ENCODE results near the gene RAB11FIP3. TPM values are rescaled to one million over a fixed set of nuclear protein-coding genes. Genes with fewer than 3 reads are reported as not detected.

Gene RAB11FIP3, protein sequence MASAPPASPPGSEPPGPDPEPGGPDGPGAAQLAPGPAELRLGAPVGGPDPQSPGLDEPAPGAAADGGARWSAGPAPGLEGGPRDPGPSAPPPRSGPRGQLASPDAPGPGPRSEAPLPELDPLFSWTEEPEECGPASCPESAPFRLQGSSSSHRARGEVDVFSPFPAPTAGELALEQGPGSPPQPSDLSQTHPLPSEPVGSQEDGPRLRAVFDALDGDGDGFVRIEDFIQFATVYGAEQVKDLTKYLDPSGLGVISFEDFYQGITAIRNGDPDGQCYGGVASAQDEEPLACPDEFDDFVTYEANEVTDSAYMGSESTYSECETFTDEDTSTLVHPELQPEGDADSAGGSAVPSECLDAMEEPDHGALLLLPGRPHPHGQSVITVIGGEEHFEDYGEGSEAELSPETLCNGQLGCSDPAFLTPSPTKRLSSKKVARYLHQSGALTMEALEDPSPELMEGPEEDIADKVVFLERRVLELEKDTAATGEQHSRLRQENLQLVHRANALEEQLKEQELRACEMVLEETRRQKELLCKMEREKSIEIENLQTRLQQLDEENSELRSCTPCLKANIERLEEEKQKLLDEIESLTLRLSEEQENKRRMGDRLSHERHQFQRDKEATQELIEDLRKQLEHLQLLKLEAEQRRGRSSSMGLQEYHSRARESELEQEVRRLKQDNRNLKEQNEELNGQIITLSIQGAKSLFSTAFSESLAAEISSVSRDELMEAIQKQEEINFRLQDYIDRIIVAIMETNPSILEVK
- total RNA-seq: 13.4 and 21.2 TPM in 2 replicates

GRCh38 chr16:425082-425718 lies at the start of gene RAB11FIP3:
Gene RAB11FIP3 (plus strand): TSS chr16:425649. CDS start chr16:426007, 358 bp downstream.

GRCh38 chr16:381789-382717 lies 43.4 kb upstream of the RAB11FIP3 start, which contains the start of gene PGAP6:
Gene PGAP6 (minus strand): TSS chr16:381978. CDS start chr16:381821, 157 bp downstream.

DNA sequence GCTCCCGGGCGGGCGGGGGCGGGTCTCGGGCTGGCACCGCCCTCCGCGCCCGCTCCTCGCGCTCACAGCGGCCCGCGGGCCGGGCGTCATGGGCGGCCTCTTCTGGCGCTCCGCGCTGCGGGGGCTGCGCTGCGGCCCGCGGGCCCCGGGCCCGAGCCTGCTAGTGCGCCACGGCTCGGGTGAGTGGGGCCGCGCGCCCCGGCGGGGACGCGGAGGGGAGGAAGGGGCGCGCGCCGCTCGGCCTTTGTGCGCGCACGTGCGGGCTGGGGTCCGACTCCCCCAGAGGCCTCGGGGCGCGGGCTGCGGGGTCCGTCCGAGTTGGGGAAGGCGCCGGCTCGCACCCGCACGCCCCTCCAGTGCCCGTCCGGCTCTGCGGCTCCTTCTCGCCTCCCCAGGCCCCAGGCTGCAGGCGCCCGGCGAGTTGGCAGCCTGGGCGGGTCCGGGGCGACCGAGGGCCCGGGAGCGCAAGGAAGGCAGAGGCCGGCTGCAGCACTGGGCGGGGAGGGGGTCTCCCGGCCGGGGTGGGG lies 28.3 kb upstream of the RAB11FIP3 start, which contains the start of gene NME4:
TSS of gene NME4 (plus strand) at position 65 of the 527 bp plus-strand sequence. CDS start at position 89, 24 bp downstream.

GRCh38 chr16:401468-402348 lies 23.7 kb upstream of the RAB11FIP3 start, which contains the start of gene DECR2:
Gene DECR2 (plus strand): TSS chr16:401885. CDS start chr16:401964, 79 bp downstream.

DNA sequence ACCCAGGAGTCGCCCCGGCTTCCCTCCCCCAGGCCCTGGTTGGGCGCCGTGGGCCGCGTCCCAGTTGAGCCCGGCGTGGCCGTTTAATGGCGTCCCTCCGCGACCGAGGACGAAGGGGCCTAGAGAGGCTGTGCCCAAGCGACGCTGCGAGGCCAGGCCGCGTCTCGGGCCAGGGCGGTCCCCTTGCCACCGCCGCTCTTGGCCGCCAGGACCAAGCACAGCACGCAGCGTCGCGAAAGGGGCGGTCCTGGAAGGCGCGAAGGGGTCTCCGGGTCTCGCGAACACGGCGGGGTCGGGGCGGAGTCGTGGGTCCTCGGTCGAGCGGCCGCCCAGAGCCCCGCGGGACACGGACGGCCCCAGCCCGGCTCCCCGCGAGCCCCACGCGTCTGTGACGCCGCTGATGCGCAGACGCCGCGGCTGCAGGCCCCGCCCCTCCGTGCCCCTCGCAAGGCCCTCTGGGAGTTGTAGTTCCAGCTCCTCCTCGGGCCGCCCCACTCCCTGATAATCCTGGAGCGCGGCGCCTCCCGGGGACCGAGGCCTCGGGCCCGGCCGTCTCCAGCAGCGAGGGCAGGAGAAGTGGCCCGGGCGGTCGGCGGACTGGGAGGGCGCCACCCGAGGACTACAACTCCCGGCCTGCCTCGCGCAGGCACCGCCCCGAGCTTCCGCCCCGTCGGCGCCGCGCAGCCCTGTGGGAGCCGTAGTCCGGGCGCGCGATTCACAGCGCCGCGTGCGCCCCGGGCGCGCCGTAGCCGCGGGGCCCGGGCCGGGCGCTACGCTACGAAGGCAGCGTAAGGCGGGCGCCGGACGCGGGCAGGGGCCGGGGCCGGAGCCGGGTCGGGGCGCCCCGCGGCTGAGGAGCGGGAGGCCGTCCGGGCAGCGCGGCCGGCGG lies 101.8 kb downstream of the RAB11FIP3 start, which contains the start of gene CAPN15:
TSS of gene CAPN15 (plus strand) at position 698 of the 889 bp plus-strand sequence. CDS start 19,127 bp downstream, outside the sequence.

DNA sequence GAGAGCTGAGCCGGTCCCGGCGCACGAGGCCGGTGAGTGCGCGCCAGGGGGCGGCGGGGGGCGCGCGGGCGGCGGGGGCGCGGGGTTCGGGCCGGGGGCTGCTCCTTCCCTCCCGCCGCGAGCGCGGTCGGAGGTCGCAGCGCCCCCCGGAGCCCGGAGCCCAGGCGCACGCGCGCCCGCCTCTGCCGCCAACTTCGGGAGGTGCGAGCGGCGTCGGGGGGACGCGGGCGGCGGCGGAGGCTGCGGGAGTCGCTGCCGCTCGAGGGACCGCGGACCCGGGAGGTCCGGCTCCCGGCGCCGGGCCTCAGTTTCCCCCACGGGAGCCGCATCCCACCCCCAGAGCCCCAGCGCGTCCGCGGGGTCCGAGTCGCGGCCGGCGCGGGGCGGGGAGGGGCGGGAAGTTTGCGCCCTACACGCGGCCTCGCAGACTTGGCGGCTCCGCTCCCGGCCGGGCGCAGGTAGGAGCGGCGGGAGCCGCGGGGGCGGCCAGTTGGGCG lies 134.8 kb downstream of the RAB11FIP3 start, which contains the start of gene PRR35:
TSS of gene PRR35 (plus strand) at position 191 of the 497 bp plus-strand sequence. CDS start 2,901 bp downstream, outside the sequence.

DNA sequence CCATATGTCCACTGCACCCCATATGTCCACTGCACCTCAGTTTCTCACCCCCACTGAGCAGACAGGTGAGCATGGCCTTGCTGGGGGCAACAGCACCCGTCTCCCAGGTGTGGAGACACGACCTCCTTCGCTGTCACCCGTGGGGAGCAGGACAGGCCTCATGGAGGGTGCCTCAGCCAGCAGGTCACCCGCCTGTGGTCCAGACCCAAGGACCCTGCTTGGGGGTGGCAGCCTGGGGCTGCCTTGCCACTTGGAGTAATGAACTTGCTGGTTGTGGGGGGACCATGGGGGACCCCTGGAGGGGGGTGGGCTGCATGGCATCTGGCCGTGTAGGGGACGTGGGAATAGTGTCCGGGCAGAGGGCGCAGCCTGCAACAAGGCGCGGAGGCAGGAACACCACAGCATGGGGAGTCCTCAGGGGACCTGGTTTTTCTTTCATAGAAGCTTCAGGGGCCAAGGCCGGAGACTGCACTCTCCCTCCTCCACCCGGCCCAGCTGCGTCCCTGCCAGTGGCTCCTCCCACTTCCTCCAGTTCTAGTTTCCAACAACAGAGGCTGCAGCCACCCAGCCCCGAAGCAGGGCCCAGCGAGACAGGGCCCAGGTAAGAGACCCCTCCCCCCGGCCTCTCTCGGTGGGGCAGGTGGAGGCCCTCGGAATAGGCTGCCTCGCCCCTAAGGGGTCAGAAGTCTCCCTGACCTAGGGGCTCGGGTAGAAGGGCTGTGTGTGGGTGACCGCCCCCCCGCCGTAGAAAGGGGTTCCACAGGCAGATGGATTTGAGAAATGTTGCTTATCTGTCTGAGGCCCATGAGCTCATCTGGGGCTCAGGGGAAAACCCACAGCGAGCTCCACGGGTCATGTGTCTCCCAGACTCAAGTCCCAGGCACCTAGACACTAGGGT lies 141.3 kb downstream of the RAB11FIP3 start, which contains the start of gene NHLRC4:
TSS of gene NHLRC4 (plus strand) at position 531 of the 898 bp plus-strand sequence. CDS start 1,043 bp downstream, outside the sequence.

DNA sequence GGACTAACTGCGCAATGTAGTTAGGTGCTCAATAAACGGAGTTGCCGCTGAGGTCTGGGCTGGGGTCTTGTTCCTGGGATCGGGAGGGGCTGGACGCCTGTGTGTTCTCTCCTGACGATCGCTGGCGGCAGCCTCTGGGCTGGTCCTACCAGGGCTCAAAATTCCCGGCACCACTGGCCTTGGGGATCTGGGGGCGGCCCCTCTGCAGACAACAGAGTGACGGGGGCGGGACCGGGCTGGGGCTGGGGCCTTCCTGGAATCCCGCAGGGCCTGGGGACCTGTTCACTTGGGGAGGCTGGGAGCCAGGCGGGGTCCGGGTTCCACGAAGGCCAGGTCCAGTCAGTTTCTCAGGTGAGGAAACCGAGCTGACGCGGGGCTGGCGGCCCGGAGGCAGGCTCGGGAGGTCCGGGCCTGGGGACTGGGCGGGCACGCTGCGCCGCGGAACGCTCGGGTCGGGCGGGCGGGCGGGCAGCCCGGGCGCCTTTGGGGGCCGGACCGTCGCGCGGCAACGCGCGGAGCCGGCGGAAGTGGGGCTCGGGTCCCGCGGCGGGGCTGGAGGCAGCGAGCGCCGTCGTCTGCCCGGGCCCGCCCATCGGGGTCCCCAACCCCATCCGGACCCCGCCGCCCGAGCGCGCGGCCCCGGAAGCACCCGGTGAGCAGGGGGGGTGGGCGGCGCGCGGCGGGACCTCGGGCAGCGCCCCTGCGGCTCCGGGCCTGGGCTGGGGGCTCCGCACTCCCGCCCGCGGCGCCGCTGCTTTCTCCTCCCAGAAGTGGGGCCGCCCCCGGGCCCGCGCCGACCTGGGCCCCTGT lies 144.2 kb downstream of the RAB11FIP3 start, which contains the start of gene PIGQ:
TSS of gene PIGQ (plus strand) at position 524 of the 810 bp plus-strand sequence. CDS start 4,107 bp downstream, outside the sequence.

Small RNAs within 50 kb of the gene (small RNA-seq; reads per million reads assigned to genes)
- gene MIR3176: not detected
- 0.35 reads per million, percentile 12 among the genes with 10 or more reads in this experiment for gene MIR5587
- not detected for gene RF00019
- gene Z98883.1: not detected

Other genes starting within 250 kb of the RAB11FIP3 start
- not detected in 2 replicates for gene HBA1, start 249.0 kb upstream of the RAB11FIP3 start, total RNA-seq
- not detected in 2 replicates for gene HBQ1, start 245.2 kb upstream of the RAB11FIP3 start, total RNA-seq
- 35.5 and 52.6 TPM in 2 replicates for gene LUC7L, start 196.2 kb upstream of the RAB11FIP3 start, total RNA-seq
- 59.7 and 67.1 TPM in 2 replicates for gene FAM234A, start 190.8 kb upstream of the RAB11FIP3 start, total RNA-seq
- gene RGS11, start 149.7 kb upstream of the RAB11FIP3 start, total RNA-seq: not detected in 2 replicates
- gene ARHGDIG, start 145.1 kb upstream of the RAB11FIP3 start, total RNA-seq: not detected in 2 replicates
- gene PDIA2, start 142.5 kb upstream of the RAB11FIP3 start, total RNA-seq: not detected in 2 replicates
- gene AXIN1, start 72.9 kb upstream of the RAB11FIP3 start, total RNA-seq: 20.9 and 28.7 TPM in 2 replicates
- 45.5 and 89.7 TPM in 2 replicates for gene MRPL28, start 55.1 kb upstream of the RAB11FIP3 start, total RNA-seq
- gene PGAP6, start 43.7 kb upstream of the RAB11FIP3 start, total RNA-seq: 38.1 and 67.2 TPM in 2 replicates
- gene NME4, start 28.4 kb upstream of the RAB11FIP3 start, total RNA-seq: 109 and 129 TPM in 2 replicates
- 9.0 and 14.5 TPM in 2 replicates for gene DECR2, start 23.8 kb upstream of the RAB11FIP3 start, total RNA-seq
- 25.1 and 42.8 TPM in 2 replicates for gene CAPN15, start 102.1 kb downstream of the RAB11FIP3 start, total RNA-seq
- gene PRR35, start 134.7 kb downstream of the RAB11FIP3 start, total RNA-seq: 0.11 and 0.39 TPM in 2 replicates
- 0.33 and 0.39 TPM in 2 replicates for gene NHLRC4, start 141.4 kb downstream of the RAB11FIP3 start, total RNA-seq
- 27.2 and 36.5 TPM in 2 replicates for gene PIGQ, start 144.3 kb downstream of the RAB11FIP3 start, total RNA-seq
- gene RAB40C, start 164.4 kb downstream of the RAB11FIP3 start, total RNA-seq: 13.7 and 19.0 TPM in 2 replicates
- under 0.01 and 0.33 TPM in 2 replicates for gene WFIKKN1, start 205.3 kb downstream of the RAB11FIP3 start, total RNA-seq
- 86.0 and 133 TPM in 2 replicates for gene METTL26, start 210.7 kb downstream of the RAB11FIP3 start, total RNA-seq
- gene MCRIP2, start 216.2 kb downstream of the RAB11FIP3 start, total RNA-seq: 10.6 and 15.9 TPM in 2 replicates
- gene WDR90, start 223.7 kb downstream of the RAB11FIP3 start, total RNA-seq: 15.4 and 24.3 TPM in 2 replicates
- 53.0 and 62.8 TPM in 2 replicates for gene RHOT2, start 242.5 kb downstream of the RAB11FIP3 start, total RNA-seq